ENCODE measurements around the gene GABBR2. TPM values are rescaled to one million over a fixed set of nuclear protein-coding genes. Genes with fewer than 3 reads are reported as not detected.
"Not testable (repeated sequence)": the region's sequence is repeated elsewhere in the genome, so short reads cannot be mapped to it uniquely, and the experiment has no call there.

Gene GABBR2
- total and polyA plus RNA-seq, 12 donors = under 0.01 to 1.3 (median 0.45) TPM

DNA sequence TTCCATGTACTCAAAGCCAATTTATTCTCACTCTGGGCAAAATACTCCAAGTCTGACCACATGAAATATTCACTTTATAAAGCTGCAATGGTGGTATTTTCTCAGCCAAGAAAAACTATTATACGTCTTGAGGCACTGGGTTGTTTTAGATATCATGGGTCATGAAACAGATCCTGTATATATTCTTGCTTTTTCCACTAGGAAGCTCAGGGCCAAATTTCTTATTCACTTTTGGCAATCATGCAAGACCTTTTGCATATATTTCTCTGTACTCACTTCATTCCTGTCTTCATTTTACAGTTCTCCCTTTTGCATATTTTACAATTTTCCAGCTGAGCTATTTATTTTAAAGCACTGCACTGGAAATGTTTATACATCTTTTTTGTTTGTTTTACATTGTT lies 49.8 kb downstream of the GABBR2 start:
- TF ChIP-seq, protein P1, sequence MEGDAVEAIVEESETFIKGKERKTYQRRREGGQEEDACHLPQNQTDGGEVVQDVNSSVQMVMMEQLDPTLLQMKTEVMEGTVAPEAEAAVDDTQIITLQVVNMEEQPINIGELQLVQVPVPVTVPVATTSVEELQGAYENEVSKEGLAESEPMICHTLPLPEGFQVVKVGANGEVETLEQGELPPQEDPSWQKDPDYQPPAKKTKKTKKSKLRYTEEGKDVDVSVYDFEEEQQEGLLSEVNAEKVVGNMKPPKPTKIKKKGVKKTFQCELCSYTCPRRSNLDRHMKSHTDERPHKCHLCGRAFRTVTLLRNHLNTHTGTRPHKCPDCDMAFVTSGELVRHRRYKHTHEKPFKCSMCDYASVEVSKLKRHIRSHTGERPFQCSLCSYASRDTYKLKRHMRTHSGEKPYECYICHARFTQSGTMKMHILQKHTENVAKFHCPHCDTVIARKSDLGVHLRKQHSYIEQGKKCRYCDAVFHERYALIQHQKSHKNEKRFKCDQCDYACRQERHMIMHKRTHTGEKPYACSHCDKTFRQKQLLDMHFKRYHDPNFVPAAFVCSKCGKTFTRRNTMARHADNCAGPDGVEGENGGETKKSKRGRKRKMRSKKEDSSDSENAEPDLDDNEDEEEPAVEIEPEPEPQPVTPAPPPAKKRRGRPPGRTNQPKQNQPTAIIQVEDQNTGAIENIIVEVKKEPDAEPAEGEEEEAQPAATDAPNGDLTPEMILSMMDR (IDR thresholded peaks at IDR 0.05) = no peak
- DNase-seq (no peak), ATAC-seq (no peak)
- no peaks in the 10 kb centered on the region for H3K9me3 ChIP-seq
- H3K27ac ChIP-seq = no peak overlapping the region
- WGBS, 2 donors = 45 to 56% methylated on average over 1 of the region's 1 CpG
- H3K27me3 ChIP-seq = no peaks in the 10 kb centered on the region
- no peaks in the 10 kb centered on the region for H3K4me1 ChIP-seq
- H3K36me3 ChIP-seq = no peaks in the 10 kb centered on the region
- intact Hi-C loops (cut with DNase I) = no loop called here
- no peak overlapping the region for H3K4me3 ChIP-seq

DNA sequence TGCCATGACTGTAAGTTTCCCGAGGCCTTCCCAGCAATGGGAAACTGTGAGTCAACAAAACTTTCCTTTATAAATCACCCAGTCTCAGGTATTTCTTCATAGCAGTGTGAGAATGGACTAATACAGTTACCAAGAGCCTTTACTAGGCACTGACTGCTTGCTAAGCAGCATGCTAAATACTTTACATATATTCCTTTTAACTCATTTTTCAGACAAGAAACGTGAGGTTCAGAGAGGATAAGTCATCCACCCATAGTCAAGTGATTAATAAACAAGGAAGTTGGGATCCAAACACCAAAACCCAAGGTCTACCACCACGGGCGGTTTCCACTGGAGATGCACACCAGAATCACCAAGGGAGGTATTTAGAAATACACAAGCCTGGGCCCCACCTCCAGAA lies 50.8 kb downstream of the GABBR2 start:
- WGBS, 2 donors = 83 to 85% methylated on average over 4 of the region's 4 CpGs

GRCh38 chr9:98656511-98656910 lies 52.2 kb downstream of the GABBR2 start:
- TF ChIP-seq, protein P1 (IDR thresholded peaks at IDR 0.05) = no peak
- Histone ChIP-seq H3K27ac (no peak overlapping the region), H3K4me1 (no peaks in the 10 kb centered on the region), H3K9me3 (no peaks in the 10 kb centered on the region), H3K27me3 (peaks cover 0 to 11% (median 0%) of the 10 kb centered on the region in 7 donors), H3K36me3 (no peaks in the 10 kb centered on the region), H3K4me3 (no peak overlapping the region)
- no peak for ATAC-seq
- intact Hi-C loops (cut with DNase I) = no loop called here
- no peak for DNase-seq
- WGBS, 2 donors = 53 to 54% methylated on average over 2 of the region's 2 CpGs

More for the DNA sequence above, 50.8 kb downstream of the GABBR2 start:
- Histone ChIP-seq H3K4me1 (no peaks in the 10 kb centered on the region), H3K27me3 (peaks cover 0 to 5% (median 0%) of the 10 kb centered on the region in 7 donors), H3K9me3 (no peaks in the 10 kb centered on the region), H3K27ac (no peak overlapping the region), H3K36me3 (no peaks in the 10 kb centered on the region), H3K4me3 (no peak overlapping the region)
- ATAC-seq = no peak
- DNase-seq = no peak
- intact Hi-C loops (cut with DNase I) = no loop called here
- TF ChIP-seq, protein P1 (IDR thresholded peaks at IDR 0.05) = no peak

DNA sequence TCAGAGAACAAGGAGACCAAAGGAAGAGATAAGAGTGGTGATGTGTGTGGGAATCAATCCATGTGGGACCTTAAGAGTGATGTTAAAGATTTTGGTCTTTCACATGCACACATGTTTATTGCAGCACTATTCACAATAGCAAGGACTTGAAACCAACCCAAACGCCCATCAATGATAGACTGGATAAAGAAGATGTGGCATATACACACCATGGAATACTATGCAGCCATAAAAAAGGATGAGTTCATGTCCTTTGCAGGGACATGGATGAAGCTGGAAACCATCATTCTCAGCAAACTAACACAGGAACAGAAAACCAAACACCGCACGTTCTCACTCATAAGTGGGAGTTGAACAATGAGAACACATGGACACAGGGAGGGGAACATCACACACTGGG lies 53.3 kb downstream of the GABBR2 start:
- H3K4me1 ChIP-seq; H3K4me3 ChIP-seq; H3K27ac ChIP-seq; DNase-seq; H3K36me3 ChIP-seq; intact Hi-C loops (cut with DNase I); H3K9me3 ChIP-seq; ATAC-seq: not testable (repeated sequence)
- peaks cover 0 to 11% (median under 1%) of the 10 kb centered on the region in 7 donors for H3K27me3 ChIP-seq
- 79 to 84% methylated on average over 1 to 3 of the region's 3 CpGs for WGBS, 2 donors

- 91 to 92% methylated on average over 6 of the region's 6 CpGs for WGBS, 2 donors
- Histone ChIP-seq H3K27ac (no peak overlapping the region), H3K27me3 (peaks cover 0 to 13% (median 4%) of the 10 kb centered on the region in 7 donors), H3K36me3 (no peaks in the 10 kb centered on the region), H3K4me1 (no peaks in the 10 kb centered on the region), H3K4me3 (no peak overlapping the region), H3K9me3 (no peaks in the 10 kb centered on the region)
- intact Hi-C loops (cut with DNase I) = no loop called here
- no peak for DNase-seq
- ATAC-seq = no peak
- TF ChIP-seq, protein P1 (IDR thresholded peaks at IDR 0.05) = no peak
These were observed 54.5 kb downstream of the GABBR2 start for GRCh38 chr9:98654247-98654646.
